Gastroesophageal sphincter (tissue), 3 donors: ENCODE results near the gene CSTB.

ENCODE experiments used
- CTCF ChIP-seq, 4 experiments: fragments of 200-600 bp in 2 of 4; fragments of 450-650 bp in 2 of 4; sonication (generic) in 1 of 4; IDR thresholded peaks; one replicate each; pipeline ENCODE4 v1.5.1; 2017 to 2019; ENCODE audit warnings: antibody characterized with exemption in 4 of 4, mild to moderate bottlenecking in 2 of 4, moderate library complexity in 2 of 4
- POLR2A ChIP-seq, 2 donors: fragments of 450-650 bp; IDR thresholded peaks; one replicate each; pipeline ENCODE4 v1.6.1; 2017; ENCODE audit warnings: antibody characterized with exemption in 2 of 2, mild to moderate bottlenecking in 2 of 2, moderate library complexity in 1 of 2

DNA sequence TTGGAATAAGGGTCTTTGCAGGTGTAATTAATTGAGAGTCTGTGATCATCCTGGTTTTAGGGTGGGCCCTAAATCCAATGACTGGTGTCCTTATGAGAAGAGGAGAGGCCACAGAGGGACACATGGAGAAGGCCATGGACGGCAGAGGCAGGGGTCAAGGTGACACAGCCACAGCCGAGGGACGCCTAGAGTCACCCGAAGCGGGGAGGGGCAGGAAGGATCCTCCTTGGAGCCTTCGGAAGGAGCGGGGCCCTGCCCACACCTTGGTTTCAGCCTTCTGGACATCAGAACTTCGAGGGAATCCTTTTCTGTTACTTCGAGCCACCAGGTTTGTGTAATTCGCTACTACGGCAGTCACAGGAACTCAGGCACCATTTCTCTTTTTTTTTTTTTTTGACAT lies 44.4 kb upstream of the CSTB start:
- no peak for TF ChIP-seq CTCF (IDR thresholded peaks at IDR 0.05)
- TF ChIP-seq POLR2A (IDR thresholded peaks at IDR 0.05) = no peak
